Common myeloid progenitor, CD34-positive (primary cell): ENCODE data around the gene VAV3.
"Not testable (repeated sequence)": the region's sequence is repeated elsewhere in the genome, so short reads cannot be mapped to it uniquely, and the experiment has no call there.

Experiments
- CTCF ChIA-PET: fragments of 350-600 bp; sonication (Branson Sonifier 250); formaldehyde crosslinking; loops from one replicate; lab custom pipeline; 2021; ENCODE audit warnings: antibody characterized with exemption; lab: Charles Lee
- POLR2A ChIA-PET: fragments of 350-600 bp; sonication (Branson Sonifier 250); formaldehyde crosslinking; loops from one replicate; lab custom pipeline; 2021; ENCODE audit warnings: antibody characterized with exemption; lab: Charles Lee
- DNase-seq, 3 donors: peaks; one replicate each; pipeline versions ENCODE4 v3.0.0 to v3.0.0-alpha.2; 2013
- H3K27ac ChIP-seq, 2 experiments: 1 replicate in 1 of 2; 2 replicates in 1 of 2; pipeline ENCODE4 v1.7.0; 2013; ENCODE audit warnings: inconsistent platforms in 2 of 2, low read length in 2 of 2, mild to moderate bottlenecking in 2 of 2, low read depth in 1 of 2, moderate library complexity in 1 of 2; ENCODE audit not compliant: severe bottlenecking in 2 of 2, insufficient read depth in 1 of 2, poor library complexity in 1 of 2
- H3K27me3 ChIP-seq, 5 experiments: replicated peaks in 2 of 5; 1 replicate in 3 of 5; 2 replicates in 2 of 5; pipeline versions ENCODE4 v1.6.1 to v1.7.0; 2013; ENCODE audit warnings: low read length in 4 of 5, mild to moderate bottlenecking in 2 of 5, moderate library complexity in 2 of 5, inconsistent platforms in 1 of 5; ENCODE audit not compliant: insufficient read depth in 5 of 5, control insufficient read depth in 4 of 5
- H3K36me3 ChIP-seq, 4 experiments: 1 replicate in 2 of 4; 2 replicates in 2 of 4; pipeline versions ENCODE4 v1.6.1 to v1.7.0; 2013; ENCODE audit warnings: low read length in 3 of 4, control low read depth in 1 of 4, mild to moderate bottlenecking in 1 of 4; ENCODE audit not compliant: control insufficient read depth in 4 of 4, insufficient read depth in 4 of 4
- H3K4me1 ChIP-seq, 4 experiments: 1 replicate in 3 of 4; 2 replicates in 1 of 4; pipeline versions ENCODE4 v1.6.1 to v1.7.1; 2013; ENCODE audit warnings: low read length in 3 of 4, mild to moderate bottlenecking in 3 of 4, control low read depth in 1 of 4, inconsistent platforms in 1 of 4, moderate library complexity in 1 of 4; ENCODE audit not compliant: control insufficient read depth in 4 of 4, insufficient read depth in 4 of 4; ENCODE audit errors: control extremely low read depth in 1 of 4
- H3K4me3 ChIP-seq, 7 experiments: 1 replicate in 4 of 7; 2 replicates in 3 of 7; pipeline versions ENCODE4 v1.5.1 to v1.7.0; 2013; ENCODE audit warnings: mild to moderate bottlenecking in 7 of 7, low read length in 6 of 7, moderate library complexity in 6 of 7, inconsistent platforms in 2 of 7, low read depth in 2 of 7, control low read depth in 1 of 7; ENCODE audit not compliant: insufficient read depth in 4 of 7, control insufficient read depth in 1 of 7; ENCODE audit errors: extremely low read depth in 1 of 7
- H3K9me3 ChIP-seq, 5 experiments: 1 replicate in 4 of 5; 2 replicates in 1 of 5; pipeline versions ENCODE4 v1.6.1 to v1.7.1; 2013; ENCODE audit warnings: low read length in 4 of 5, mild to moderate bottlenecking in 2 of 5, inconsistent platforms in 1 of 5, low read depth in 1 of 5, moderate library complexity in 1 of 5; ENCODE audit not compliant: control insufficient read depth in 4 of 5, insufficient read depth in 2 of 5; ENCODE audit errors: control extremely low read depth in 1 of 5
- WGBS: methylation state at CpG from one replicate; pipeline ENCODE4 v1.1.5; 2013; ENCODE audit not compliant: insufficient coverage; 5-methylcytosine and 5-hydroxymethylcytosine counted together

The VAV3 gene

GRCh38 chr1:108007070-108007469 lies 42.1 kb upstream of the VAV3 start:
- WGBS, result no CpG with 5 or more reads among the region's 1 CpG
- H3K27me3 ChIP-seq, result no peaks in the 10 kb centered on the region
- ChIA-PET POLR2A (no interaction called here), CTCF (interaction anchor here (1.0 to 1.8 kb wide), 3 partner anchors 10 to 27 kb away, joined by 3 to 4 read pairs (median 4); no protein-coding TSS in a partner anchor)
- H3K9me3 ChIP-seq, result peaks cover 0 to 1% (median 0%) of the 10 kb centered on the region in 5 experiments
- H3K4me3 ChIP-seq, result no peak overlapping the region
- H3K27ac ChIP-seq, result no peak overlapping the region
- no peaks in the 10 kb centered on the region for H3K36me3 ChIP-seq
- DNase-seq, result no peak
- no peaks in the 10 kb centered on the region for H3K4me1 ChIP-seq

- H3K36me3 ChIP-seq, H3K4me1 ChIP-seq, H3K4me3 ChIP-seq, DNase-seq, CTCF ChIA-PET, H3K9me3 ChIP-seq, H3K27ac ChIP-seq, POLR2A ChIA-PET, H3K27me3 ChIP-seq: not testable (repeated sequence)
- WGBS, result 92% methylated on average over 2 of the region's 3 CpGs
Observed at GRCh38 chr1:108004919-108005318, 39.9 kb upstream of the VAV3 start.

GRCh38 chr1:108000620-108001111 lies 35.7 kb upstream of the VAV3 start:
- H3K4me1 ChIP-seq, result peaks cover 0 to 10% (median 0%) of the 10 kb centered on the region in 4 experiments
- H3K27me3 ChIP-seq, result no peaks in the 10 kb centered on the region
- H3K27ac ChIP-seq, result no peak overlapping the region
- no peak overlapping the region for H3K4me3 ChIP-seq
- 0% methylated on average over 1 of the region's 2 CpGs for WGBS
- H3K36me3 ChIP-seq, result no peaks in the 10 kb centered on the region
- peak in 2 of 3 donors; percentile 38 to 41 for DNase-seq
- CTCF ChIA-PET, result interaction anchor here (1.1 kb wide), 1 partner anchor 16 kb away, joined by 4 read pairs; no protein-coding TSS in a partner anchor
- POLR2A ChIA-PET, result no interaction called here
- H3K9me3 ChIP-seq, result peaks cover 0 to 1% (median 0%) of the 10 kb centered on the region in 5 experiments

DNA sequence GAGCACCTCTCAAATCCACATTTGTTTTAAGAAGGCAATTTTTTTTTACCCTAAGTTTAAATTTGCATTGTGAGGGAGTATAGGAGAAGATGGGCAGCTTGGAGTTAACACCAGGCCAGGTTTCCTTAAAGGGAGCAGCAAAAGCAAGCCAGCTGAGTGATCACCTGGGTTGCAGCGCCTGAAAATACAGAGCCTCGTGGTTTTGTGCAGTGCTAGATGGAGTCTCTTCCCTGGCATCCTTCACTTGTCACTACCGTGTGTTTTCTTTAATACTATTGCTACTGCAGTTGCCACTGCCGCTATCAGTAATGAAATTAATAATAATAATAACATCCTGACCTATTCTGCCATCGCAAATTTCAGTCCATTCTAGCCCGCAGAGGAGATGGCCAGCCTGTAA lies 35.2 kb upstream of the VAV3 start:
- 89% methylated on average over 3 of the region's 6 CpGs for WGBS
- POLR2A ChIA-PET, result no interaction called here
- H3K27ac ChIP-seq, result no peak overlapping the region

DNA sequence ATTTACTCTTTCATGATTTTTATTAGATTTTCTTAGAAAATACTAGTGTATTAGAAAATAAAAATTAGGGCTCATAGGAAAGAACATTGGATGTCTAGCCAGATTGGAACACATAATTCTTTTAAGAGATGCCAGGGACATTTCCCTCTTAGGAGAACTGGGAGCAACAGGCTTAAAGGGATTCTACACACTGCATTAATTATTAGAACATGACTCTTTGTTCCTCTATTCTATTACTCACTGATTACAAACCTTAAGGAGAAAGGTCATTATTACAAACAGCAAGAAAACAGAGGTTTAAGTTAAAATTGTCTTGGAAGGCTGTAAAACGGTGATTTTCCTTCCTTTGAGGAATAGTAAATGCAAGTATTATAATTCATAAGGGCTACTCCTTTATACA lies 32.9 kb upstream of the VAV3 start:
- no peak overlapping the region for H3K27ac ChIP-seq
- no peak overlapping the region for H3K4me3 ChIP-seq
- DNase-seq, result no peak
- POLR2A ChIA-PET, result no interaction called here
- H3K9me3 ChIP-seq, result no peaks in the 10 kb centered on the region
- no CpG with 5 or more reads among the region's 1 CpG for WGBS
- no peaks in the 10 kb centered on the region for H3K36me3 ChIP-seq
- H3K27me3 ChIP-seq, result no peaks in the 10 kb centered on the region
- CTCF ChIA-PET, result no interaction called here
- peaks cover 0 to 10% (median 0%) of the 10 kb centered on the region in 4 experiments for H3K4me1 ChIP-seq

More for the DNA sequence above, 35.2 kb upstream of the VAV3 start:
- no peak for DNase-seq
- Histone ChIP-seq H3K9me3 (peaks cover 0 to 1% (median 0%) of the 10 kb centered on the region in 5 experiments), H3K27me3 (no peaks in the 10 kb centered on the region), H3K4me1 (peaks cover 0 to 10% (median 0%) of the 10 kb centered on the region in 4 experiments), H3K36me3 (no peaks in the 10 kb centered on the region), H3K4me3 (no peak overlapping the region)
- CTCF ChIA-PET, result interaction anchor here (1.1 kb wide), 1 partner anchor 16 kb away, joined by 4 read pairs; no protein-coding TSS in a partner anchor

GRCh38 chr1:107993920-107994319 lies 28.9 kb upstream of the VAV3 start:
- CTCF ChIA-PET, result no interaction called here
- POLR2A ChIA-PET, result interaction anchor here (0.6 kb wide), 1 partner anchor 22 kb away, joined by 5 read pairs; no protein-coding TSS in a partner anchor
- no peak overlapping the region for H3K27ac ChIP-seq
- H3K4me1 ChIP-seq, result no peaks in the 10 kb centered on the region
- H3K9me3 ChIP-seq, result no peaks in the 10 kb centered on the region
- no peaks in the 10 kb centered on the region for H3K36me3 ChIP-seq
- H3K27me3 ChIP-seq, result no peaks in the 10 kb centered on the region
- WGBS, result 100% methylated on average over 4 of the region's 7 CpGs
- DNase-seq, result no peak
- H3K4me3 ChIP-seq, result no peak overlapping the region

- Histone ChIP-seq H3K36me3 (no peaks in the 10 kb centered on the region), H3K27ac (no peak overlapping the region), H3K9me3 (no peaks in the 10 kb centered on the region), H3K27me3 (no peaks in the 10 kb centered on the region), H3K4me1 (no peaks in the 10 kb centered on the region), H3K4me3 (no peak overlapping the region)
- ChIA-PET POLR2A (no interaction called here), CTCF (interaction anchor here (0.6 to 1.4 kb wide), 3 partner anchors 15 to 135 kb away, joined by 3 read pairs; no protein-coding TSS in a partner anchor)
- no peak for DNase-seq
- WGBS, result 96% methylated on average over 3 of the region's 3 CpGs
Observed at GRCh38 chr1:107992347-107992746, 27.4 kb upstream of the VAV3 start.
